WI38 (cell line): ENCODE data around the gene DIAPH3.
A peak's percentile ranks its signal among the peaks of the same experiment; 100 is the strongest.

ENCODE experiments used
- H3K4me3 ChIP-seq: 2 replicates; pipeline ENCODE4 v1.5.1; 2011; ENCODE audit warnings: low read depth, mild to moderate bottlenecking, control low read depth, low read length
- CTCF ChIP-seq: IDR thresholded peaks from 2 replicates; pipeline ENCODE4 v1.5.1; 2012; ENCODE audit warnings: low read depth, mild to moderate bottlenecking, control low read depth, low read length

The DIAPH3 gene

GRCh38 chr13:60137911-60138560 lies 25.7 kb downstream of the DIAPH3 start:
- no peak for TF ChIP-seq CTCF
- no peak overlapping the region for H3K4me3 ChIP-seq

- TF ChIP-seq CTCF = no peak
- peak overlapping the region; percentile 9; the same call in 1 of the 2 replicates for H3K4me3 ChIP-seq
Measured at GRCh38 chr13:60135344-60135743, 28.4 kb downstream of the DIAPH3 start.

- TF ChIP-seq CTCF = no peak
- no peak overlapping the region for H3K4me3 ChIP-seq
Measured at GRCh38 chr13:60134376-60134775, 29.4 kb downstream of the DIAPH3 start.

- no peak for TF ChIP-seq CTCF
- no peak overlapping the region for H3K4me3 ChIP-seq
Measured at GRCh38 chr13:60121337-60121687, 42.4 kb downstream of the DIAPH3 start.

- H3K4me3 ChIP-seq = no peak overlapping the region
- no peak for TF ChIP-seq CTCF
Measured at GRCh38 chr13:60120617-60121336, 43.0 kb downstream of the DIAPH3 start.

- no peak for TF ChIP-seq CTCF
- H3K4me3 ChIP-seq = no peak overlapping the region
Measured at GRCh38 chr13:60118696-60119400, 44.9 kb downstream of the DIAPH3 start.

GRCh38 chr13:60114499-60115028 lies 49.2 kb downstream of the DIAPH3 start:
- H3K4me3 ChIP-seq = no peak overlapping the region
- TF ChIP-seq CTCF = no peak
